Mesenchymal stem cell (in vitro differentiated cells and primary cell): Measurements from ENCODE around the gene SLC35F1.

Experiments
- DNase-seq: peaks from one replicate; pipeline ENCODE4 v3.0.0-alpha.2; 2013
- H2AFZ ChIP-seq: one replicate; pipeline ENCODE4 v1.6.1; 2013; ENCODE audit warnings: low read depth, mild to moderate bottlenecking, control low read depth, inconsistent platforms, low read length, moderate library complexity
- H2AK5ac ChIP-seq: 2 replicates; pipeline ENCODE4 v1.6.1; 2013; ENCODE audit warnings: low read length, moderate library complexity, mild to moderate bottlenecking, inconsistent platforms; ENCODE audit not compliant: severe bottlenecking
- H2BK120ac ChIP-seq: one replicate; pipeline ENCODE4 v1.6.1; 2013; ENCODE audit warnings: low read depth, mild to moderate bottlenecking, inconsistent platforms, low read length, moderate library complexity
- H2BK12ac ChIP-seq, 2 experiments: one replicate each; pipeline ENCODE4 v1.6.1; 2013; ENCODE audit warnings: inconsistent platforms in 2 of 2, low read length in 2 of 2, mild to moderate bottlenecking in 2 of 2, moderate library complexity in 2 of 2, control low read depth in 1 of 2
- H2BK15ac ChIP-seq: one replicate; pipeline ENCODE4 v1.6.1; 2013; ENCODE audit warnings: mild to moderate bottlenecking, low read depth, inconsistent platforms; ENCODE audit not compliant: poor library complexity, severe bottlenecking
- H2BK5ac ChIP-seq: 2 replicates; pipeline ENCODE4 v1.6.1; 2013; ENCODE audit warnings: low read depth, mild to moderate bottlenecking, low read length, control low read depth, inconsistent platforms; ENCODE audit not compliant: poor library complexity, severe bottlenecking
- H3K14ac ChIP-seq, 2 experiments: one replicate each; pipeline ENCODE4 v1.6.1; 2013; ENCODE audit warnings: inconsistent platforms in 2 of 2, low read length in 2 of 2, control low read depth in 1 of 2, mild to moderate bottlenecking in 1 of 2, moderate library complexity in 1 of 2
- H3K18ac ChIP-seq, 2 experiments: one replicate each; pipeline ENCODE4 v1.6.1; 2013; ENCODE audit warnings: inconsistent platforms in 2 of 2, low read length in 2 of 2, control low read depth in 1 of 2, low read depth in 1 of 2, mild to moderate bottlenecking in 1 of 2
- H3K23ac ChIP-seq, 2 experiments: one replicate each; pipeline ENCODE4 v1.6.1; 2013; ENCODE audit warnings: inconsistent platforms in 2 of 2, low read length in 2 of 2, mild to moderate bottlenecking in 2 of 2, moderate library complexity in 2 of 2, control low read depth in 1 of 2
- H3K27ac ChIP-seq: 2 replicates; pipeline ENCODE4 v1.5.1; 2013; ENCODE audit warnings: mild to moderate bottlenecking, moderate library complexity, low read length, control low read depth, inconsistent platforms; ENCODE audit not compliant: poor library complexity, severe bottlenecking
- H3K27me3 ChIP-seq, 2 experiments: 2 replicates each; pipeline versions ENCODE4 v1.6.1 to v1.7.0; 2013; ENCODE audit warnings: low read length in 2 of 2, mild to moderate bottlenecking in 2 of 2, moderate library complexity in 2 of 2, control low read depth in 1 of 2, inconsistent platforms in 1 of 2; ENCODE audit not compliant: control insufficient read depth in 1 of 2, insufficient read depth in 1 of 2
- H3K36me3 ChIP-seq, 2 experiments: 2 replicates each; pipeline versions ENCODE4 v1.6.1 to v1.7.0; 2013; ENCODE audit warnings: low read length in 2 of 2, control low read depth in 1 of 2, inconsistent platforms in 1 of 2, low read depth in 1 of 2, mild to moderate bottlenecking in 1 of 2; ENCODE audit not compliant: insufficient read depth in 2 of 2, control insufficient read depth in 1 of 2
- H3K4ac ChIP-seq, 2 experiments: one replicate each; pipeline ENCODE4 v1.6.1; 2013; ENCODE audit warnings: inconsistent platforms in 2 of 2, low read length in 2 of 2, mild to moderate bottlenecking in 2 of 2, moderate library complexity in 2 of 2, control low read depth in 1 of 2, low read depth in 1 of 2
- H3K4me1 ChIP-seq: 2 replicates; pipeline ENCODE4 v1.6.1; 2013; ENCODE audit warnings: low read depth, low read length, control low read depth; ENCODE audit not compliant: control insufficient read depth, insufficient read depth
- H3K4me2 ChIP-seq: 2 replicates; pipeline ENCODE4 v1.6.1; 2013; ENCODE audit warnings: low read length, mild to moderate bottlenecking, inconsistent platforms; ENCODE audit not compliant: poor library complexity, severe bottlenecking
- H3K4me3 ChIP-seq, 2 experiments: 2 replicates each; pipeline versions ENCODE4 v1.5.1 to v1.7.0; 2013; ENCODE audit warnings: low read length in 2 of 2, mild to moderate bottlenecking in 2 of 2, control low read depth in 1 of 2, low read depth in 1 of 2; ENCODE audit not compliant: insufficient read depth in 1 of 2
- H3K79me1 ChIP-seq: replicated peaks from 2 replicates; pipeline ENCODE4 v1.6.1; 2013; ENCODE audit warnings: mild to moderate bottlenecking, control low read depth, low read length, inconsistent platforms; ENCODE audit not compliant: poor library complexity, severe bottlenecking
- H3K9ac ChIP-seq: 2 replicates; pipeline ENCODE4 v1.7.0; 2013; ENCODE audit warnings: mild to moderate bottlenecking, low read length, moderate library complexity
- H3K9me3 ChIP-seq: 2 replicates; pipeline ENCODE4 v1.7.0; 2013; ENCODE audit warnings: mild to moderate bottlenecking, low read length; ENCODE audit not compliant: control insufficient read depth
- H4K8ac ChIP-seq: one replicate; pipeline ENCODE4 v1.6.1; 2013; ENCODE audit warnings: inconsistent platforms, mild to moderate bottlenecking, low read length, moderate library complexity
- H4K91ac ChIP-seq: one replicate; pipeline ENCODE4 v1.6.1; 2013; ENCODE audit warnings: mild to moderate bottlenecking, low read length, inconsistent platforms
- WGBS: methylation state at CpG from one replicate; pipeline ENCODE4 v1.1.7; 2013; ENCODE audit warnings: mixed read lengths; 5-methylcytosine and 5-hydroxymethylcytosine counted together

Gene SLC35F1

GRCh38 chr6:117985916-117986315, 78.9 kb downstream of the SLC35F1 start:
- Histone ChIP-seq H2AFZ (no peak overlapping the region), H3K4me1 (no peaks in the 10 kb centered on the region), H2BK120ac (no peak overlapping the region), H2BK15ac (no peak overlapping the region), H3K9ac (no peak overlapping the region), H3K4me2 (no peak overlapping the region), H3K23ac (no peak overlapping the region), H3K27ac (no peak overlapping the region), H4K8ac (no peak overlapping the region), H3K18ac (no peak overlapping the region), H3K4me3 (no peak overlapping the region), H3K36me3 (no peaks in the 10 kb centered on the region), H3K9me3 (no peaks in the 10 kb centered on the region), H3K27me3 (no peaks in the 10 kb centered on the region), H3K79me1 (no peaks in the 10 kb centered on the region), H3K4ac (no peak overlapping the region), H2BK5ac (no peak overlapping the region), H2BK12ac (no peak overlapping the region), H4K91ac (no peak overlapping the region), H2AK5ac (no peak overlapping the region), H3K14ac (no peak overlapping the region)
- 80% methylated on average over 1 of the region's 1 CpG for WGBS
- DNase-seq, result no peak

GRCh38 chr6:117986396-117986795, 79.3 kb downstream of the SLC35F1 start:
- no peaks in the 10 kb centered on the region for H3K79me1 ChIP-seq
- H4K91ac ChIP-seq, result no peak overlapping the region
- no peak overlapping the region for H3K27ac ChIP-seq
- H3K4ac ChIP-seq, result no peak overlapping the region
- no peak overlapping the region for H2AK5ac ChIP-seq
- no peaks in the 10 kb centered on the region for H3K4me1 ChIP-seq
- H3K23ac ChIP-seq, result no peak overlapping the region
- H2BK120ac ChIP-seq, result no peak overlapping the region
- DNase-seq, result no peak
- H2BK12ac ChIP-seq, result no peak overlapping the region
- no peaks in the 10 kb centered on the region for H3K9me3 ChIP-seq
- H3K18ac ChIP-seq, result no peak overlapping the region
- no peak overlapping the region for H3K4me3 ChIP-seq
- no peak overlapping the region for H2BK5ac ChIP-seq
- no peak overlapping the region for H3K4me2 ChIP-seq
- no peak overlapping the region for H4K8ac ChIP-seq
- no peak overlapping the region for H2BK15ac ChIP-seq
- no peak overlapping the region for H3K14ac ChIP-seq
- H3K9ac ChIP-seq, result no peak overlapping the region
- no peaks in the 10 kb centered on the region for H3K36me3 ChIP-seq
- no peak overlapping the region for H2AFZ ChIP-seq
- H3K27me3 ChIP-seq, result no peaks in the 10 kb centered on the region
- WGBS, result 100% methylated on average over 1 of the region's 4 CpGs

GRCh38 chr6:117989086-117989485, 82.0 kb downstream of the SLC35F1 start:
- no peak overlapping the region for H3K18ac ChIP-seq
- no peaks in the 10 kb centered on the region for H3K79me1 ChIP-seq
- H3K14ac ChIP-seq, result no peak overlapping the region
- H3K4me3 ChIP-seq, result no peak overlapping the region
- no peak overlapping the region for H3K4me2 ChIP-seq
- no peak overlapping the region for H2BK5ac ChIP-seq
- no peak overlapping the region for H3K23ac ChIP-seq
- no peak overlapping the region for H4K91ac ChIP-seq
- H3K27ac ChIP-seq, result no peak overlapping the region
- H3K9ac ChIP-seq, result no peak overlapping the region
- WGBS, result 50% methylated on average over 2 of the region's 3 CpGs
- H2BK12ac ChIP-seq, result no peak overlapping the region
- H3K4ac ChIP-seq, result no peak overlapping the region
- H3K36me3 ChIP-seq, result no peaks in the 10 kb centered on the region
- H2BK120ac ChIP-seq, result no peak overlapping the region
- no peaks in the 10 kb centered on the region for H3K9me3 ChIP-seq
- no peak overlapping the region for H2AK5ac ChIP-seq
- DNase-seq, result no peak
- H2BK15ac ChIP-seq, result no peak overlapping the region
- H3K27me3 ChIP-seq, result no peaks in the 10 kb centered on the region
- no peak overlapping the region for H2AFZ ChIP-seq
- H4K8ac ChIP-seq, result no peak overlapping the region
- no peaks in the 10 kb centered on the region for H3K4me1 ChIP-seq

GRCh38 chr6:117990151-117990550, 83.1 kb downstream of the SLC35F1 start:
- Histone ChIP-seq H2AFZ (no peak overlapping the region), H4K91ac (no peak overlapping the region), H2AK5ac (no peak overlapping the region), H3K27ac (no peak overlapping the region), H2BK12ac (no peak overlapping the region), H3K14ac (no peak overlapping the region), H3K36me3 (no peaks in the 10 kb centered on the region), H3K4me2 (no peak overlapping the region), H3K4ac (no peak overlapping the region), H3K18ac (no peak overlapping the region), H3K4me3 (no peak overlapping the region), H3K9ac (no peak overlapping the region), H2BK15ac (no peak overlapping the region), H3K4me1 (no peaks in the 10 kb centered on the region), H4K8ac (no peak overlapping the region), H3K27me3 (no peaks in the 10 kb centered on the region), H3K79me1 (no peaks in the 10 kb centered on the region), H3K9me3 (no peaks in the 10 kb centered on the region), H2BK5ac (no peak overlapping the region), H3K23ac (no peak overlapping the region), H2BK120ac (no peak overlapping the region)
- WGBS, result no CpG with 5 or more reads among the region's 1 CpG
- DNase-seq, result no peak
